Tibial artery (tissue), 4 donors: Measurements from ENCODE around the gene CRKL.
"Not testable (repeated sequence)": the region's sequence is repeated elsewhere in the genome, so short reads cannot be mapped to it uniquely, and the experiment has no call there.

Experiments
- DNase-seq, 2 donors: peaks; one replicate each; pipeline ENCODE4 v3.0.0-alpha.2; 2019
- H3K27ac ChIP-seq, 2 donors: fragments of 200-600 bp; sonication (generic) in 1 of 2; 1 replicate in 1 of 2; 2 replicates in 1 of 2; pipeline ENCODE4 v1.5.1; 2018 to 2019; ENCODE audit warnings: mild to moderate bottlenecking in 1 of 2
- H3K27me3 ChIP-seq, 2 donors: fragments of 200-600 bp; sonication (generic) in 1 of 2; one replicate each; pipeline versions ENCODE4 v1.5.1 to v1.6.0; 2016 to 2019
- H3K36me3 ChIP-seq, 3 donors: fragments of 200-600 bp; sonication (generic) in 2 of 3; one replicate each; pipeline ENCODE4 v1.5.1; 2016 to 2019; ENCODE audit warnings: mild to moderate bottlenecking in 2 of 3
- H3K4me1 ChIP-seq, 4 donors: fragments of 200-600 bp; sonication (generic) in 2 of 4; 1 replicate in 3 of 4; 2 replicates in 1 of 4; pipeline ENCODE4 v1.5.1; 2016 to 2019
- H3K4me3 ChIP-seq, 2 donors: fragments of 200-600 bp; sonication (generic) in 1 of 2; 1 replicate in 1 of 2; 2 replicates in 1 of 2; pipeline ENCODE4 v1.5.1; 2018 to 2019; ENCODE audit warnings: mild to moderate bottlenecking in 2 of 2
- H3K9me3 ChIP-seq, 3 donors: fragments of 200-600 bp; sonication (generic) in 1 of 3; one replicate each; pipeline ENCODE4 v1.5.1; 2016 to 2019
- intact Hi-C: fragments of 100-400 bp; cut with DNase I; formaldehyde crosslinking; loops from one replicate; pipeline ENCODE4 v1.15.0; 2023; ENCODE audit warnings: low total_unique reads
- TF ChIP-seq, protein P1 (sequence below), 2 experiments: fragments of 200-600 bp in 1 of 2; fragments of 450-650 bp in 1 of 2; IDR thresholded peaks; one replicate each; pipeline ENCODE4 v1.5.1; 2017 to 2019; ENCODE audit warnings: antibody characterized with exemption in 2 of 2, mild to moderate bottlenecking in 1 of 2, moderate library complexity in 1 of 2

Gene CRKL

DNA sequence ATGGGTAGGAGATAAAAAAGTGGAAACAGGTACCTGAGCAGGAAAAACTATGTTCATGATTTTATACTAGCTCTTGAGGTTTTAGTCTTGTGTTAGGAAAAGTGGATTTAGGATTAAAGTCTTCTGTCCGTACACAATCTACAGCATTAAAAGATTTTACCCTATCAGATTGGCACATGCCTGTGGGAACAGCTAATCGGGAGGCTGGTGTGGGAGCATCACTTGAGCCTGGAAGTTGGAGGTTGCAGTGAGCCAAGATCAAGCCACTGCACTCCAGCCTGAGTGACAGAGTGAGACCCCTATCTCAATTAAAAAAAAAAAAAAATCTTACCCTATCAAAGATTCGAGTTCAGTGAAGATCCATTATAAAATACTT, 12.2 kb upstream of the CRKL start:
- DNase-seq: no peak
- no peaks in the 10 kb centered on the region for H3K9me3 ChIP-seq
- TF ChIP-seq, protein P1, sequence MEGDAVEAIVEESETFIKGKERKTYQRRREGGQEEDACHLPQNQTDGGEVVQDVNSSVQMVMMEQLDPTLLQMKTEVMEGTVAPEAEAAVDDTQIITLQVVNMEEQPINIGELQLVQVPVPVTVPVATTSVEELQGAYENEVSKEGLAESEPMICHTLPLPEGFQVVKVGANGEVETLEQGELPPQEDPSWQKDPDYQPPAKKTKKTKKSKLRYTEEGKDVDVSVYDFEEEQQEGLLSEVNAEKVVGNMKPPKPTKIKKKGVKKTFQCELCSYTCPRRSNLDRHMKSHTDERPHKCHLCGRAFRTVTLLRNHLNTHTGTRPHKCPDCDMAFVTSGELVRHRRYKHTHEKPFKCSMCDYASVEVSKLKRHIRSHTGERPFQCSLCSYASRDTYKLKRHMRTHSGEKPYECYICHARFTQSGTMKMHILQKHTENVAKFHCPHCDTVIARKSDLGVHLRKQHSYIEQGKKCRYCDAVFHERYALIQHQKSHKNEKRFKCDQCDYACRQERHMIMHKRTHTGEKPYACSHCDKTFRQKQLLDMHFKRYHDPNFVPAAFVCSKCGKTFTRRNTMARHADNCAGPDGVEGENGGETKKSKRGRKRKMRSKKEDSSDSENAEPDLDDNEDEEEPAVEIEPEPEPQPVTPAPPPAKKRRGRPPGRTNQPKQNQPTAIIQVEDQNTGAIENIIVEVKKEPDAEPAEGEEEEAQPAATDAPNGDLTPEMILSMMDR (IDR thresholded peaks at IDR 0.05): no peak
- H3K4me3 ChIP-seq: no peak overlapping the region
- no peaks in the 10 kb centered on the region for H3K27me3 ChIP-seq
- H3K4me1 ChIP-seq: no peaks in the 10 kb centered on the region
- no peak overlapping the region for H3K27ac ChIP-seq
- intact Hi-C loops: no loop called here
- no peaks in the 10 kb centered on the region for H3K36me3 ChIP-seq

DNA sequence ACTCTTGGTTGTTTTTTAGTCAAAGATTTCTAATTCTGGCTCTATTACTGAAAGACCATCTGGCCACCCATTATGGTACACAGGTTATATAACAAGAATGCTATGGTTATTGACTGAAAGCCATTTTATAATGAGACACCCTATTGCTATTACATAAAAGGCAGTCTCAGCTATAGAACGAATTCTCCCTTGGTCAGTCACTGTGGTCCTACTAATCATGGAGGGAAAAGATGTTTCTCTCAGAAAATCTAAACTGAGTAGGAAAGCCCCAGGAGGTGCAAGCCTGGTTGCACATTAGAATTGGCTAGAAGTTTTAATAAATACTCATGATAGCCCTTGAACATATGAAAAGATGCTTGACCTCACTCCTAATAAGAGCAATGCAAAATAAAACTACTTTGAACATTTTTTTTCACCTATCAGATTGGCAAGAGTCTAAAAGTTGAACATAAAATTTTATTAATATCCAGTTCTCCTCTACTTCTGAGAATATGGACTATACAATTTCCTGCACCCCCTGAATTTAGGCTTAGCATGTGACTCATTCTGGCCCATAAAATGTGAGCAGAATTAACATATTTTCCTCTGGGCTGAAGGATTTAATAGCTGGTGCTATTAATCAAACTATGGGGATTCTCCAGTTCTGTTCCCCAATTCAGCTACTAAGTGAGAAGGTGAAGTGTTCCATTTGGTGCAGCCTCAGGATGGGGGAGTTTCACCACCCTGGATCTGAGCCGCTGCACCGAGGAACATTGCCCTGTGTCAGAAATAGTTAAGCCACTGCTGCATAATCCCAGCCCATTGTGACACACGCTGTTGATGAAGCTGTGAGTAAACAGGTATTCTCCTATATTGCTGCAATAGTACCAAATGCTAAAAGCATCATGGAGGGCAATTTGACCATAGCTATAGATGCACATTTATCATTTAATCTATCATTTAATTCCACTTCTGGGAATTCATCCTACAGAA, 11.5 kb upstream of the CRKL start:
- intact Hi-C loops: no loop called here
- no peaks in the 10 kb centered on the region for H3K9me3 ChIP-seq
- no peaks in the 10 kb centered on the region for H3K4me1 ChIP-seq
- H3K27ac ChIP-seq: no peak overlapping the region
- no peaks in the 10 kb centered on the region for H3K27me3 ChIP-seq
- H3K36me3 ChIP-seq: no peaks in the 10 kb centered on the region
- H3K4me3 ChIP-seq: no peak overlapping the region
- no peak for DNase-seq
- TF ChIP-seq, protein P1 (IDR thresholded peaks at IDR 0.05): no peak

DNA sequence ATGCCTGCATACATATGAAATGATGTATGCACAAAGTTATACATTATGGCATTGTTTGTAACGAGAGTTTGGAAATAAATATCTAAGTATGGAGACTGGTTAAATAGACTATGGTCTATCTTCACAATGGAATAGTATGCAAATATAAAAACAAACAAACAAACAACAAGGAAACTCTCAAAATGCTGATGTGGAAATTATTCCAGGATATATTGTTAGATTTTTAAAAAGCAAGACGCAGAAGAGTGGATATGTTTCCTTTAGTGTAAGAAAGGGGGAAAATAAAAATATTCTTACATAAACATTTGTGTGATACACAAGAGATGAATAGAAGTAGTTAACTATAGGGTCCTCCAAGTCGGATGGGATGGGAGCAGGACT, 10.8 kb upstream of the CRKL start:
- Histone ChIP-seq H3K27ac (no peak overlapping the region), H3K9me3 (no peaks in the 10 kb centered on the region), H3K4me3 (no peak overlapping the region), H3K27me3 (no peaks in the 10 kb centered on the region), H3K4me1 (no peaks in the 10 kb centered on the region), H3K36me3 (no peaks in the 10 kb centered on the region)
- intact Hi-C loops: no loop called here
- TF ChIP-seq, protein P1 (IDR thresholded peaks at IDR 0.05): no peak
- no peak for DNase-seq

DNA sequence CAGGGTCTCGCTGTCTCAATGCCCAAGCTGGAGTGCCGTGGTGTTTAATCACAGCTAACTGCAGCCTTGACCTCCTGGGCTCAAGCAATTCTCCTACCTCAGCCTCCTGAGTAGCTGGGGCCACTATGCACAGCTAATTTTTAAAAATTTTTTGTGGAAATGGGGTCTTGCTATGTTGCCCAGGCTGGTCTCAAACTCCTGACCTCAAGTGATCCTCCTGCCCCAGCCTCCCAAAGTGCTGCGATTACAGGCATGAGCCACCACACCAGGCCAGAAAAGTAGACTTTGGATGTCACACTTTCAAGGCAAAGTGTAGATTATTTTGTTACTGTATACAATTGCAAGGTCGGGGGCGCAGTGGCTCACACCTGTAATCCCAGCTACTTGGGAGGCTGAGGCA, 8.5 kb upstream of the CRKL start:
- H3K4me1 ChIP-seq, H3K36me3 ChIP-seq, H3K4me3 ChIP-seq, H3K27me3 ChIP-seq, H3K27ac ChIP-seq, intact Hi-C loops, H3K9me3 ChIP-seq, DNase-seq: not testable (repeated sequence)

DNA sequence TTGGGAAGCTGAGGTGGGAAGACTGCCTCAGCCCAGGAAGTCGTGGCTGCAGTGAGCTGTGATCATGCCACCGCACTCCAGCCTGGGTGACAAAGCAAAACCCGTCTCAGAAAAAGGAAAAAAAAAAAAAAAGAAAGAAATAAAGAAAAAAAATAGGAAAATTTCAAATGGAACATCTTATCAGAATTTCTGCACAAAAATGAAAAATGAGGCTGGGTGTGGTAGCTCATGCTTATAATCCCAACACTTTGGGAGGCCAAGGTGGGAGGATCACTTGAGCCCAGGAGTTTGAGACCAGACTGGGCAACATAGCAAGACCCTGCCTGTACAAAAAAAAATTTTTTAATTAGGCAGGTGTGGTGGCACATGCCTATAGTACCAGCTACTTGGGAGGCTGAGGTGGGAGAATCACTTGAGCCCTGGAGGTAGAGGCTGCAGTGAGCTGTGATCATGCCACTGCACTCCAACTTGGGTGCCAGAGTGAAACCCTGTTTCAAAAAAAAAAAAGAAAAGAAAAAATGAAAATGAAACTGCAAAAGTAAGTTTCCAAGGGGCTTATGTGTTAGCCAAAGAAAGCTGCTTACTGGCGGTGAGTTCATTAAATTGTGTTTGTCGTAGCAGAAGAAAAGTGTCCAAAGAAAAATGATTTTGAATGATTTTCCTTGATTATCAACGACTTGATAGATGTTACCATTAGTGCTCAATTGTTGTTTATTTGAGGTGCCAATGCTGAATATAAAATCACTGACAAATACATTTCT, 7.5 kb upstream of the CRKL start:
- H3K4me1 ChIP-seq: no peaks in the 10 kb centered on the region
- intact Hi-C loops: no loop called here
- no peak for DNase-seq
- H3K27ac ChIP-seq: no peak overlapping the region
- H3K36me3 ChIP-seq: no peaks in the 10 kb centered on the region
- no peaks in the 10 kb centered on the region for H3K9me3 ChIP-seq
- H3K4me3 ChIP-seq: no peak overlapping the region
- TF ChIP-seq, protein P1 (IDR thresholded peaks at IDR 0.05): no peak
- H3K27me3 ChIP-seq: no peaks in the 10 kb centered on the region

DNA sequence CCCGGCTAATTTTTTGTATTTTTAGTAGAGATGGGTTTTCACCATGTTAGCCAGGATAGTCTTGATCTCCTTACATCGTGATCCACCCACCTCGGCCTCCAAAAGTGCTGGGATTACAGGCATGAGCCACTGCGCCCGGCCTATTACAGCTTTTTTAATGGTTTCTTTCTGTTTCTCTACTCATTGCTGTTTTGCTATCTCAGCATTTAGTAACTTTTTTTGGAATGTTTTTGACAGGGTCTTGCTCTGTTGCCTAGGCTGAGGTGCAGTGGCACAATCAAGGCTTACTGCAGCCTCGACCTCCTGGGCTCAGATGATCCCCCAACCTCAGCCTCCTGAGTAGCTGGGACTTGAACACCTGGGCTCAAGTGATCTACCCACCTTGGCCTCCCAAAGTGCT, 4.7 kb upstream of the CRKL start:
- no peak for DNase-seq
- Histone ChIP-seq H3K4me3 (no peak overlapping the region), H3K36me3 (no peaks in the 10 kb centered on the region), H3K4me1 (peaks cover 0 to 8% (median 3%) of the 10 kb centered on the region in 4 donors), H3K27me3 (no peaks in the 10 kb centered on the region), H3K27ac (no peak overlapping the region), H3K9me3 (no peaks in the 10 kb centered on the region)
- TF ChIP-seq, protein P1 (IDR thresholded peaks at IDR 0.05): no peak
- intact Hi-C loops: no loop called here
